Measurements from ENCODE around the gene APOBEC3G.
"Not testable (repeated sequence)": the region's sequence is repeated elsewhere in the genome, so short reads cannot be mapped to it uniquely, and the experiment has no call there.

Gene APOBEC3G

DNA sequence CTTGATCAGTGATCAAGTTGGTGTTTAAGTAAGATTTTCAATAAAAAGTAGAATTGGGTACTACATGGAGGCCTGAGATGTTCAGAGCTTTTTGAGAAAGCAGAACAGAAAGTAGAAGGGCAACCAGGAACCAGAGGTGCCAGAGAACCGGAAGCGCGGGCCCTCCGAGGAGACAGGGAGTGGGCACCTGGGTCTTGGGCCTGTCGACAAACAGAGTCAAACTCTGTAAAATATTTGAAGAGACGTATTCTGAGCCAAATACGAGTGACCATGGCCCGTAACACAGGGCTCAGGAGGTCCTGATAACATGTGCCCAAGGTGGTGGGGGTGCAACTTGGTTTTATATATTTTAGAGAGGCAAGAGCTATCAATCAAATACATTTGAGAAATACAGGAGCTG lies 13.2 kb upstream of the APOBEC3G start:
- DNase-seq (ENCODE audit: low read depth, low spot score); H3K4me3 ChIP-seq (ENCODE audit: low read length): not testable (repeated sequence)

DNA sequence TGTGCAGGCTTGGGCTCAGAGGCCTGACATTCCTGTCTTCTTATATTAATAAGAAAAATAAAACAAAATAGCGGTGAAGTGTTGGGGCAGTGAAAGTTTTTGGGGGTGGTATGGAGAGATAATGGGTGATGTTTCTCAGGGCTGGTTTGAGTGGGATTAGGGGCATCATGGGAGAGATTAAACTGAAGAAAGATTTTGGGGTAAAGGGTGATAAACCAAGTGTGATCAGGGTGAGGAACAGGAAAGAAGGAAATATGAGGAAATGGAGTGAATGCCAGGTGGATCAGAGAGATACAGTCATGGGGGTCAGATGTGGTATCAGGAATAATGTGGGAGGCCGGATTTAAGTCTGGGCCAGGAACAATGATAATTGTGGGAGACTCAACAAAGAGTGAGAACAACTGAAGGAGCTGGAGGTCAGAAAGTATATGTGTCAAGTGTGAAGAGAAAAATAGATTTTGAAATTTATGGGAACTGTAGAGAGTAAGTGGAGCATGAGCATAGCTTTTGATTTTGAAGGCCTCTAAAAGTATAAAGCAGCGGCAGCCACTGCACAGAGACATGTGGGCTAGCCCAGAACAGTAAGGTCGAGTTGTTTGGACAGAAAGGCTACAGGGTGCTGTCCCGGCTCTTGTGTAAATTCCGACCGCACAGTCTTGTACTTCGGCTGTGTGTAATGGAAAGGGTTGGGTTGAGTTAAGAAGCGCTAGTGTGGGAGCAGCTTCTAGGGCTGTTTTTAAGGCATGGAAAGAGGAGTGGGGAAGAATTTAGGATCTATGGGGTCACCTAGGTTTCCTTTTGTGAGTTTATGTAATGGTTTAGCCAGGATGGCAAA lies 10.4 kb upstream of the APOBEC3G start:
- not testable (repeated sequence) for H3K4me3 ChIP-seq (ENCODE audit: low read length)

DNA sequence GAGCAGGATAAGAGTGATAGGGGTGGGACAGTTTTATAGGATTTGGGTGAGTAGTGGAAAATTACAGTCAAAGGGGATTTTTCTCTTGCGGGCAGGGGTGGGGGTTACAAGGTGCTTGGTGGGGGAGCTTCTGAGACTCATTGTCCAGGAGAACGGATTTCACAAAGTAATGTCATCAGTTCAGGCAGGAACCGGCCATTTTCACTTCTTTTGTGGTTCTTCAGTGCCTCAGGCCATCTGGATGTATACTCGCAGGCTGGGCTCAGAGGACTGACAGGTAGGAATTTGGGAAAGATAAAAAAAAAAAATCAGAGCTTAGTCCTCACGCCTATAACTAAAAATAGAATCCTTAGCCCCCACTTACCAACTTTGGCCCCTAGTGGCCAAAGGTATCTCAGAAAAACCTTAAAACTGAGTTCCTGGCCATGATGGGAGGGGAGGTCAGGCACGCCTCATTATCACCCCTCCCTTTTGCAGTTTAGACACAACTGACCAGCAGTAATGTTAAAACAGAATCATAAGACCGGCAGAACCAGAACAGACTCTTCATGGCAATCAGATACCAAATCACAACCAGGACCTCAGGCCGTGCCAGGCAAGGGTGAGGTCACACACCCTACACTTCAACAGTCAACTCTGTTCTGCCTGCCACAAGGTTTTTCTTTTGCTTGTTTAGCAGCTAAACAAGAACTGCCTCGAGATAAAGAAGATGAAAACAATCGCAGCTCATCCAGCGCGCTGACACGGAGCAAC lies 8.9 kb upstream of the APOBEC3G start:
- DNase-seq (ENCODE audit: low read depth, low spot score): no peak
- no peak overlapping the region for H3K4me3 ChIP-seq (ENCODE audit: low read length)

More for the DNA sequence above, 10.4 kb upstream of the APOBEC3G start:
- not testable (repeated sequence) for DNase-seq (ENCODE audit: low read depth, low spot score)

- no peak for DNase-seq (ENCODE audit: low read depth, low spot score)
- no peak overlapping the region for H3K4me3 ChIP-seq (ENCODE audit: low read length)
Measured at GRCh38 chr22:39070186-39070585, 6.9 kb upstream of the APOBEC3G start.

DNA sequence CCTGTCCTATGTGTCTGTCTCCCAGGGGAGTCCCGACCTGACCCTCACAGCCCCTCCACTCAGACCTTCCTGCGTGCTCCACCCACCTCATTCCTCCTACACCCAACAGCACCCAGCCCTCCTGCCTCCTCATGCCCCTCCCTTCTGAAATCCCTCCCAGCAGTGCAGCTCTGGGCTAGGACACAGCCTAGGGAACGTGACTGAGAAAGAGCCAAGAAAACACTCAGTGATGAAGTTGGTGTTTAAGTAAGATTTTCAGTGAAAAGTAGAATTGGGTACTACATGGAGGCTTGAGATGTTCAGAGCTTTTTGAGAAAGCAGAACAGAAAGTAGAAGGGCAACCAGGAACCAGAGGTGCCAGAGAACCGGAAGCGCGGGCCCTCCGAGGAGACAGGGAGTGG lies 4.5 kb upstream of the APOBEC3G start:
- H3K4me3 ChIP-seq (ENCODE audit: low read length); DNase-seq (ENCODE audit: low read depth, low spot score): not testable (repeated sequence)

DNA sequence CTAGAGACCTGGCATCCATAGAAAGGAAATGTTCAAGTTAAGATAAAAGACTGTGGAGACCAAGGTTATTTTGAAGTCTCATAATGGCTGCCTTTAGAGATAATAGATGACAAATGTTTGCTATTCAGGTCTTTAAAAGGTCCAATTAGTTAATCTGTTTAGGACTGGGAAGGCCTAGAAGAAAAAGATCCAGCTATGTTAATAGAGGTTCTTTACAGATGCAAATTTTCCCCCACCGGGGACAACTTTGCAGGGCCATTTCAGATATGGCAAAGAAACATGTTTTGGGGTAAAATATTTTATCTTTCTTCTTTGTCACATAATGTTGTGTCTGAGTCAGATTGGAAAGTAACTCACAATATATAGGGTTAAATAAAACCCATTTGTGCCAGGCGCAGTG lies 3.1 kb upstream of the APOBEC3G start:
- no peak overlapping the region for H3K4me3 ChIP-seq (ENCODE audit: low read length)

GRCh38 chr22:39076155-39077025 lies 685 bp upstream of the APOBEC3G start:
- DNase-seq (ENCODE audit: low read depth, low spot score); H3K4me3 ChIP-seq (ENCODE audit: low read length): not testable (repeated sequence)

More for the DNA sequence above, 3.1 kb upstream of the APOBEC3G start:
- no peak for DNase-seq (ENCODE audit: low read depth, low spot score)

DNA sequence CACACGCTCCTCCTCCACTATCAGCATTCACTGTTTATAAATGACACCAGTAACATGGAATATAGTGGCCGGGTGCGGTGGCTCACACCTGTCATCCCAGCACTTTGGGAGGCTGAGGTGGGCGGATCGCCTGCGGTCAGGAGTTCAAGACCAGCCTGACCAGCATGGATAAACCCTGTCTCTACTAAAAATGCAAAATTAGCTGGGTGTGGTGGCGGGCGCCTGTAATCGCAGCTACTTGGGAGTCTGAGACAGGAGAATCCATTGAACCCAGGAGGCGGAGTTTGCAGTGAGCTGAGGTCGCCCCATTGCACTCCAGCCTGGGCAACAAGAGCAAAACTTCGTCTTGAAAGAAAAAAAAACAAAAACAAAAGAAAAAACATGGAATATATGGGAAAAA lies 837 bp downstream of the APOBEC3G start:
- H3K4me3 ChIP-seq (ENCODE audit: low read length); DNase-seq (ENCODE audit: low read depth, low spot score): not testable (repeated sequence)

DNA sequence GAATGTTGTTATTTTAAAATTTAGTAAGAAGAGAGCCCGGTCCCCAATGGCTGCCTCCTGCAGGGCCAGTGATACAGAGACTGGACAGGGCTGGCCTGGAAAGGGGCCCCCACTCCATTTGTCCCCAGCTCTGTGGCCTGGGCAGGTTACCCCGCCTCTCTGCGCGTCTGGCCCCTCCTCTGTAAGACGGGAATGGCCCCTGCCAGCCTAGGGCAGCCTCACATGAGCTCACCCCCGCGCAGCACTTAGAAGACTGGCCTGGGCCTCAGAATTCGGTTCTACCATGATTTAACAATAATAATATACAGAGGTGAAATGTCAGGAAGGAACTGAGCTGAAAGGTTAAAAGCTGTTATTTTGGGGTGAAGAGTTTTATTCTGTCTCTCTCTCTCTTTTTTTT lies 1.3 kb downstream of the APOBEC3G start:
- DNase-seq (ENCODE audit: low read depth, low spot score): no peak
- no peak overlapping the region for H3K4me3 ChIP-seq (ENCODE audit: low read length)

- H3K4me3 ChIP-seq (ENCODE audit: low read length); DNase-seq (ENCODE audit: low read depth, low spot score): not testable (repeated sequence)
Measured at GRCh38 chr22:39079054-39079637, 2.1 kb downstream of the APOBEC3G start.

GRCh38 chr22:39080052-39080762 lies 3.1 kb downstream of the APOBEC3G start:
- no peak for DNase-seq (ENCODE audit: low read depth, low spot score)
- H3K4me3 ChIP-seq (ENCODE audit: low read length): no peak overlapping the region

DNA sequence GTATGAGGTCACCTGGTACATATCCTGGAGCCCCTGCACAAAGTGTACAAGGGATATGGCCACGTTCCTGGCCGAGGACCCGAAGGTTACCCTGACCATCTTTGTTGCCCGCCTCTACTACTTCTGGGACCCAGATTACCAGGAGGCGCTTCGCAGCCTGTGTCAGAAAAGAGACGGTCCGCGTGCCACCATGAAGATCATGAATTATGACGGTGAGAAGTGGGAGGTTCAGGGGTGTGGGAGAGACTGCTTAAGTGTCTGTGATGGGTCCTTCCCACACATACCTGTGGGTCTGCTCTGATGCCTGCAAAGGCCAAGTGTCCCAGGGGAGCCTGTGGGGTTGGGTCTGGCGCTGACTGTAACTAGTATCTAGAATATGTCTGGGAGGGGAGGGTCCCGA lies 3.9 kb downstream of the APOBEC3G start:
- DNase-seq (ENCODE audit: low read depth, low spot score): no peak
- no peak overlapping the region for H3K4me3 ChIP-seq (ENCODE audit: low read length)

- DNase-seq (ENCODE audit: low read depth, low spot score): no peak
- H3K4me3 ChIP-seq (ENCODE audit: low read length): no peak overlapping the region
Measured at GRCh38 chr22:39081598-39081997, 4.5 kb downstream of the APOBEC3G start.

DNA sequence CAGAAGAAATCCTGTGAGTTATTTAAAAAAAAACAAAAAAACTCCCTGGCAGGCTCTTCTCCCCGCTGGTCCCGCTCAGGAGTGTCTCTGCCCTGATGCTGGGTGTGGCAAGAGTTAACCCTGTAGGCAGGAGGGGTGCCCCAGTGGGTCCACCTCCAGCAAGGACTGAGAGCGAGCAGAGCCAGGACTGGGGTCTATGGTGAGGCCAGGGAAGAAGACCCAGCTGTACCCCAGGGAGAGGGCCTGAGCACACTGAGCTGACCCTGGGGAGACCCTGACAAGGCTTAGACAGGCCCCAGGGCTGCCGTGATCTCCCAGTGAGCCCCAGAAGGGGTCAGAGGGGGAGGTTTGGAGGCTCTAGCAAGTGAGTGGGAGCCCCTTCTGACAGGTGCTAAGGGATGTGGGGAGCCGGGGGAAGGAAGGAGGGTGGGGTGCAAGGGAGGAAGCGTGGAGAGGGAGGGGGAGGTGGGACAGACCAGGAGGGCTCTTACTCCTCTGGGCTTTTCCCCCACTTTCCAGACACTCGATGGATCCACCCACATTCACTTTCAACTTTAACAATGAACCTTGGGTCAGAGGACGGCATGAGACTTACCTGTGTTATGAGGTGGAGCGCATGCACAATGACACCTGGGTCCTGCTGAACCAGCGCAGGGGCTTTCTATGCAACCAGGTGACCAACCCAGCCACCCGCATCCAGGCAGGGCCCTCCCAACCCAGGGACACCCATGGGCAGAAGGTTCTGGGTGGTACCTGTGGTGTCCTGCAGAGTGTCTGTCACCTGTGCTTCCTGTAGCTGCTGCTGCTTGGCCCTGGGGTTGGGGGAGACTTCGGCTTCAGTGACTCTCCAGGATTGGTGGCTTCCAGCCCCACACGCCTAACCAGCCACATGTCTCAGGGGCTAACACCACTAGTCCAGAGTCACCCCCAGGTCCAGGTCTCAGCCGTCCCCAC lies 6.4 kb downstream of the APOBEC3G start:
- DNase-seq (ENCODE audit: low read depth, low spot score): no peak

DNA sequence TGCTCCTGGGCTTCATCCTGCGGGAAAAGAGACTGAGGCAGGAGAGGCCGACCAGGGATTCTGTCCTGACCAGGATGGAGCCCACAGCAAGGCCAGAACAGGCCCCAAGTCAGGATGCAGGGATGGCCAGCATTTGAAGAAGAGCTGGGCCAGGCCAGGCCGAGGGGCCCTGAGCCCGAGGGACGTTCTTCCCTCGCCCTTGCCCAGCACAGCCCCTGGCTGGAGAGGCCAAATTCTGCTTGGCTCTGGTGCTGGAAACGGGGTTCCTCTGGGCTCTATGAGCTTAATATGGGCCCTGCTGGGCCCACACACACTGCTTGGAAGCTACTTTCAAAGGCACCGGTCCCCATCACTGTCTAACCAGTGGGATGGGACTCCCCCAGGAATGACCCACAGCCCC lies 7.6 kb downstream of the APOBEC3G start:
- no peak for DNase-seq (ENCODE audit: low read depth, low spot score)
- H3K4me3 ChIP-seq (ENCODE audit: low read length): no peak overlapping the region

More for the DNA sequence above, 6.4 kb downstream of the APOBEC3G start:
- H3K4me3 ChIP-seq (ENCODE audit: low read length): no peak overlapping the region

GRCh38 chr22:39087098-39087497 lies 10.0 kb downstream of the APOBEC3G start:
- no peak overlapping the region for H3K4me3 ChIP-seq (ENCODE audit: low read length)
- DNase-seq (ENCODE audit: low read depth, low spot score): no peak

GRCh38 chr22:39087881-39088684 lies 11.0 kb downstream of the APOBEC3G start:
- no peak for DNase-seq (ENCODE audit: low read depth, low spot score)
- H3K4me3 ChIP-seq (ENCODE audit: low read length): no peak overlapping the region

Measured in Jurkat, Clone E6-1 (cell line).